Caco-2 (cell line): ENCODE data around the gene NMB. TPM values are rescaled to one million over a fixed set of nuclear protein-coding genes. Genes with fewer than 3 reads are reported as not detected.

ENCODE experiments used
- BruUV-seq: library from RNA; stranded (reverse); fragments of 400-500 nt; replicated peaks from 2 replicates; lab custom pipeline; 2021; lab: Mats Ljungman, UMichigan
- CTCF ChIA-PET: fragments of 300-600 bp; sonication (Branson Sonifier 250); formaldehyde crosslinking; loops from one replicate; lab custom pipeline; 2022; ENCODE audit warnings: antibody characterized with exemption; lab: Charles Lee
- POLR2A ChIA-PET: fragments of 300-600 bp; sonication (Branson Sonifier 250); formaldehyde crosslinking; loops from one replicate; lab custom pipeline; 2022; ENCODE audit warnings: antibody characterized with exemption; lab: Charles Lee
- DNase-seq, 2 experiments: peaks; one replicate each; pipeline versions ENCODE4 v3.0.0 to v3.0.0-alpha.2; 2020 to 2022
- H3K27me3 ChIP-seq: replicated peaks from 2 replicates; pipeline ENCODE4 v1.6.0; 2011; ENCODE audit warnings: low read length; ENCODE audit not compliant: control insufficient read depth, insufficient read depth
- H3K36me3 ChIP-seq: 2 replicates; pipeline ENCODE4 v1.5.1; 2011; ENCODE audit warnings: low read length; ENCODE audit not compliant: control insufficient read depth, insufficient read depth
- H3K4me1 ChIP-seq: fragments of 250-450 bp; sonication (Bioruptor Pico); 2 replicates; pipeline ENCODE4 v1.5.1; 2020; ENCODE audit warnings: mild to moderate bottlenecking
- H3K4me3 ChIP-seq: 2 replicates; pipeline ENCODE4 v1.5.1; 2011; ENCODE audit warnings: low read depth, mild to moderate bottlenecking, control low read depth, low read length
- H3K9me3 ChIP-seq: fragments of 250-450 bp; sonication (Bioruptor Pico); 2 replicates; pipeline ENCODE4 v1.5.1; 2020; ENCODE audit warnings: mild to moderate bottlenecking, moderate library complexity
- H3K27ac Mint-ChIP-seq: one replicate; pipeline ENCODE4 v1.8.0; 2022; ENCODE audit warnings: mixed read lengths; ENCODE audit not compliant: unreplicated experiment
- H3K27me3 Mint-ChIP-seq: one replicate; pipeline ENCODE4 v1.8.0; 2022; ENCODE audit warnings: mixed read lengths; ENCODE audit not compliant: insufficient read depth, unreplicated experiment
- H3K36me3 Mint-ChIP-seq: one replicate; pipeline ENCODE4 v1.8.0; 2022; ENCODE audit warnings: mild to moderate bottlenecking, mixed read lengths; ENCODE audit not compliant: insufficient read depth, unreplicated experiment
- H3K4me1 Mint-ChIP-seq: one replicate; pipeline ENCODE4 v1.8.0; 2022; ENCODE audit warnings: low read depth, mixed read lengths; ENCODE audit not compliant: unreplicated experiment
- H3K4me3 Mint-ChIP-seq: one replicate; pipeline ENCODE4 v1.8.0; 2022; ENCODE audit warnings: mild to moderate bottlenecking, moderate library complexity, mixed read lengths; ENCODE audit not compliant: unreplicated experiment
- H3K9me3 Mint-ChIP-seq: one replicate; pipeline ENCODE4 v1.8.0; 2022; ENCODE audit warnings: mixed read lengths; ENCODE audit not compliant: unreplicated experiment
- CTCF ChIP-seq, 2 experiments: fragments of 200-600 bp in 1 of 2; IDR thresholded peaks; 1 replicate in 1 of 2; 2 replicates in 1 of 2; pipeline versions ENCODE4 v1.5.1 to v1.8.0; 2011 to 2022; ENCODE audit warnings: antibody characterized with exemption in 1 of 2, control low read depth in 1 of 2, inconsistent platforms in 1 of 2, low read depth in 1 of 2, low read length in 1 of 2, mild to moderate bottlenecking in 1 of 2, moderate library complexity in 1 of 2; ENCODE audit not compliant: insufficient read depth in 1 of 2, severe bottlenecking in 1 of 2, unreplicated experiment in 1 of 2
- intact Hi-C: fragments of 100-400 bp; cut with micrococcal nuclease; formaldehyde crosslinking; loops from one replicate; pipeline ENCODE4 v1.10.0; 2022; ENCODE audit not compliant: unreplicated experiment
- total RNA-seq: library from RNA; stranded (reverse); gene quantifications from 2 replicates; pipeline ENCODE4 v1.2.3, GENCODE V29; 2022

Gene NMB
- total RNA-seq, 1 experiment from 2014 or later, result 8.6 TPM

- no peaks in the 10 kb centered on the region for H3K27me3 Mint-ChIP-seq
- ChIA-PET POLR2A (no interaction called here), CTCF (interaction anchor here (1.1 to 2.1 kb wide), 2 partner anchors 34 to 35 kb away, joined by 3 to 10 read pairs; partner anchors contain the start of gene ZSCAN2)
- H3K27ac Mint-ChIP-seq, result no peak overlapping the region
- Histone ChIP-seq H3K4me3 (peak overlapping the region; percentile 70), H3K9me3 (no peaks in the 10 kb centered on the region), H3K36me3 (no peaks in the 10 kb centered on the region), H3K27me3 (no peaks in the 10 kb centered on the region), H3K4me1 (0 out of 2 replicates have a peak, but pooled peaks cover 7% of the 10 kb centered on the region)
- no peak for DNase-seq
- no peaks in the 10 kb centered on the region for H3K4me1 Mint-ChIP-seq
- intact Hi-C loops, result no loop called here
- H3K36me3 Mint-ChIP-seq, result peaks cover 29% of the 10 kb centered on the region
- no peak for TF ChIP-seq CTCF (IDR thresholded peaks at IDR 0.05; ENCODE audit: insufficient read depth in 1 of 2, low read depth in 1 of 2, low read length in 1 of 2, severe bottlenecking in 1 of 2, unreplicated experiment in 1 of 2)
- peak overlapping the region; percentile 91 for H3K4me3 Mint-ChIP-seq
- BruUV-seq, result no TSS peak
- no peaks in the 10 kb centered on the region for H3K9me3 Mint-ChIP-seq
Measured at GRCh38 chr15:84634228-84634837, 23.7 kb downstream of the NMB start.

DNA sequence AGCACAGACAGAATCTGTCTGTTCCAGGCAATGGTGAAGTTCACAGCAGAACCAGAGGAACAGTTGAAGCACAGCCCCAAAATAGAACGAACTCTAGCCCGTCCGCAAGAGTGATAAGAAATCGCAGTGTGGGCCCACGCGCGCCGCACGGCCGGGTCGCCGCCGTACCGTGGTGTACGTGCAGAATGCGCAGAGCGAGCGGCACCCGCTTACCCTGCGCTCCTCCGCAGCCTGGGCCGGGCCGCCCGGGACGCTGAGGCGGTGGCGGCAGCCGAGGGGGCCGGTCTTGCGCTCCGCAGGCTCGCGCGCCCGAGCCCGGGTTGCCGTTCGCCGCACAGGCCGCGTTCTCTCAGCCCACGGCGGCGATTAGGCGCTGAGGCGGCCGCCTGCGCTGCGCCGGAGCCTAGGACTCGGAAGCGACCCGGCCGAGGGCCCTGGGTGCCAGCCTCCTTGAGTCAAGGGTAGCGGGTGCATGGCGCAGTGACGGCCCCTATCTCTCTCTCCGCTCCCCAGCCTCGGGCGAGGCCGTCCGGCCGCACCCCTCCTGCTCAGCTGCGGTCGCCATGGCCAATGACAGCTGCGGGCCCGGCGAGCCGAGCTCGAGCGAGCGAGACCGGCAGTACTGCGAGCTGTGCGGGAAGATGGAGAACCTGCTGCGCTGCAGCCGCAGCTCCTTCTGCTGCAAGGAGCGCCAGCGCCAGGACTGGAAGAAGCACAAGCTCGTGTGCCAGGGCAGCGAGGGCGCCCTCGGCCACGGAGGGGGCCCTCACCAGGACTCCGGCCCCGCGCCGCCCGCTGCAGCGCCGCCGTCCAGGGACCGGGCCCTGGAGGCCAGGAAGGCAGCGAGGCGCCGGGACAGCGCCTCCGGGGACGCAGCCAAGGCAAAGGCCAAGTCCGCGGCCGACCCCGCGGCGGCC is 24.4 kb downstream of the NMB start:
- peak overlapping the region; percentile 74 for H3K27ac Mint-ChIP-seq
- Histone ChIP-seq H3K4me3 (peak overlapping the region; percentile 70), H3K27me3 (no peaks in the 10 kb centered on the region), H3K9me3 (no peaks in the 10 kb centered on the region), H3K36me3 (no peaks in the 10 kb centered on the region), H3K4me1 (0 out of 2 replicates have a peak, but pooled peaks cover 7% of the 10 kb centered on the region)
- intact Hi-C loops, result no loop called here
- H3K4me1 Mint-ChIP-seq, result no peaks in the 10 kb centered on the region
- DNase-seq, result peak; percentile 65 to 72
- H3K4me3 Mint-ChIP-seq, result peak overlapping the region; percentile 91
- peaks cover 25% of the 10 kb centered on the region for H3K36me3 Mint-ChIP-seq
- H3K9me3 Mint-ChIP-seq, result no peaks in the 10 kb centered on the region
- ChIA-PET POLR2A (interaction anchor here (0.5 kb wide), 1 partner anchor 70 kb away, joined by 7 read pairs; no protein-coding TSS in a partner anchor), CTCF (interaction anchor here (1.1 to 2.1 kb wide), 2 partner anchors 33 to 34 kb away, joined by 3 to 10 read pairs; partner anchors contain the start of gene ZSCAN2)
- BruUV-seq, result no TSS peak
- no peaks in the 10 kb centered on the region for H3K27me3 Mint-ChIP-seq
- TF ChIP-seq CTCF (IDR thresholded peaks at IDR 0.05; ENCODE audit: insufficient read depth in 1 of 2, low read depth in 1 of 2, low read length in 1 of 2, severe bottlenecking in 1 of 2, unreplicated experiment in 1 of 2), result no peak

DNA sequence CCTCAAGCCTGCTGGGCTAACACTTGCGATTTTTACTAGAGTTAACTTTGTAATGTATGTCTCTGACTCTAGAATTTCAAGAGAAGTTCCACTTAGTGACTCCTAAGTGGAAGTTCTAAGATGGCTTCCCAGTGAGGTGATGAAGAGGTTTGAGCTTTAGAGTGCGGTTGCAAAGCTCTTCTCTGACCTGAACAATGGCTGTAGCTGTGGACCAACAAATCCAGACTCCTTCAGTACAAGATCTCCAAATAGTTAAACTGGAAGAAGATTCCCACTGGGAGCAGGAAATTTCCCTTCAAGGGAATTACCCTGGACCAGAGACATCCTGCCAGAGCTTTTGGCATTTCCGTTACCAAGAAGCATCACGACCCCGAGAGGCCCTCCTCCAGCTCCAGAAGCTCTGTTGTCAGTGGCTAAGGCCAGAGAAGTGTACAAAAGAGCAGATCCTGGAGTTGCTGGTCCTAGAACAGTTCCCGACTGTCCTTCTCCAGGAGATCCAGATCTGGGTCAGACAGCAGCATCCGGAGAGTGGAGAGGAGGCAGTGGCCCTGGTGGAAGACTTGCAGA is 26.2 kb downstream of the NMB start:
- POLR2A ChIA-PET, result interaction anchor here (0.5 to 1.4 kb wide), 4 partner anchors 22 to 31 kb away, joined by 3 to 5 read pairs (median 4); partner anchors contain the start of gene ZSCAN2
- intact Hi-C loops, result loop anchor here (1.0 kb wide), 2 partner anchors 23 to 31 kb away; partner anchors contain the start of gene WDR73
- TSS peak; percentile 48 for BruUV-seq
- H3K36me3 ChIP-seq, result no peaks in the 10 kb centered on the region
- no peak for DNase-seq
- no peaks in the 10 kb centered on the region for H3K27me3 ChIP-seq
- CTCF ChIA-PET, result interaction anchor here (1.4 to 1.5 kb wide), 2 partner anchors 31 to 33 kb away, joined by 6 read pairs; partner anchors contain the start of gene ZSCAN2
- H3K4me1 ChIP-seq, result 0 out of 2 replicates have a peak, but pooled peaks cover 7% of the 10 kb centered on the region
- Mint-ChIP-seq H3K9me3 (no peaks in the 10 kb centered on the region), H3K27ac (peak overlapping the region; percentile 93), H3K27me3 (no peaks in the 10 kb centered on the region), H3K36me3 (peaks cover 17% of the 10 kb centered on the region), H3K4me1 (no peaks in the 10 kb centered on the region), H3K4me3 (peak overlapping the region; percentile 94)
- no peak for TF ChIP-seq CTCF (IDR thresholded peaks at IDR 0.05; ENCODE audit: insufficient read depth in 1 of 2, low read depth in 1 of 2, low read length in 1 of 2, severe bottlenecking in 1 of 2, unreplicated experiment in 1 of 2)
- peak overlapping the region; percentile 52 for H3K4me3 ChIP-seq
- H3K9me3 ChIP-seq, result no peaks in the 10 kb centered on the region
